ENCODE results near the gene ADGRB3. TPM values are rescaled to one million over a fixed set of nuclear protein-coding genes. Genes with fewer than 3 reads are reported as not detected.
"Not testable (repeated sequence)": the region's sequence is repeated elsewhere in the genome, so short reads cannot be mapped to it uniquely, and the experiment has no call there.

The ADGRB3 gene
- total and polyA plus RNA-seq, 7 donors, result 0.60 to 11.5 (median 9.7) TPM; not detected in 1

DNA sequence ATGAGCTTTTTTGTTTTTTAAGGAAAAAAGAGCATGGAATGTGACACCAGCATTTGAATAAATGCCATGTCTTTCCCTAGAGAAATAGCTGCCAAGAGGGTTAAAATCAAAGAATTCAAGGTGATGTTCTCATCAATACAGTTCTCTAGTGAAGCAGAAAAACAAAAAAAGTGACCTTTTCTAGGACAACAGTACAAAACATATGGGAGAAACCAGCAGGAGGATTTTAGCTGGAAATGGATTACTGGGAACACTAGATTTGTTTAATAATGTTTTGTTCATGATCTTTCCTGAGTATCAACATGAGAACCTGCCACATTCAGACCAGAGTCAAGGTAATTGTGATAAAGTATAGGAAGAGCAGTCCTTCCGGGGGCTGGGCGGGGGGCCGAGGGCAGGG is 789.5 kb downstream of the ADGRB3 start:
- Histone ChIP-seq H3K4me1 (peaks cover 0 to 11% (median 2%) of the 10 kb centered on the region in 4 donors), H3K27me3 (no peaks in the 10 kb centered on the region), H3K36me3 (no peaks in the 10 kb centered on the region), H3K27ac (no peak overlapping the region), H3K9me3 (no peaks in the 10 kb centered on the region), H3K4me3 (no peak overlapping the region)
- no peak for TF ChIP-seq POLR2A (IDR thresholded peaks at IDR 0.05)
- TF ChIP-seq POLR2AphosphoS5 (IDR thresholded peaks at IDR 0.05), result no peak
- TF ChIP-seq EP300 (IDR thresholded peaks at IDR 0.05), result no peak
- TF ChIP-seq, protein P1, sequence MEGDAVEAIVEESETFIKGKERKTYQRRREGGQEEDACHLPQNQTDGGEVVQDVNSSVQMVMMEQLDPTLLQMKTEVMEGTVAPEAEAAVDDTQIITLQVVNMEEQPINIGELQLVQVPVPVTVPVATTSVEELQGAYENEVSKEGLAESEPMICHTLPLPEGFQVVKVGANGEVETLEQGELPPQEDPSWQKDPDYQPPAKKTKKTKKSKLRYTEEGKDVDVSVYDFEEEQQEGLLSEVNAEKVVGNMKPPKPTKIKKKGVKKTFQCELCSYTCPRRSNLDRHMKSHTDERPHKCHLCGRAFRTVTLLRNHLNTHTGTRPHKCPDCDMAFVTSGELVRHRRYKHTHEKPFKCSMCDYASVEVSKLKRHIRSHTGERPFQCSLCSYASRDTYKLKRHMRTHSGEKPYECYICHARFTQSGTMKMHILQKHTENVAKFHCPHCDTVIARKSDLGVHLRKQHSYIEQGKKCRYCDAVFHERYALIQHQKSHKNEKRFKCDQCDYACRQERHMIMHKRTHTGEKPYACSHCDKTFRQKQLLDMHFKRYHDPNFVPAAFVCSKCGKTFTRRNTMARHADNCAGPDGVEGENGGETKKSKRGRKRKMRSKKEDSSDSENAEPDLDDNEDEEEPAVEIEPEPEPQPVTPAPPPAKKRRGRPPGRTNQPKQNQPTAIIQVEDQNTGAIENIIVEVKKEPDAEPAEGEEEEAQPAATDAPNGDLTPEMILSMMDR (IDR thresholded peaks at IDR 0.05), result no peak
- intact Hi-C loops (cut with DNase I), result no loop called here
- WGBS, 2 donors, result 54 to 55% methylated on average over 3 of the region's 3 CpGs
- no peak for DNase-seq

DNA sequence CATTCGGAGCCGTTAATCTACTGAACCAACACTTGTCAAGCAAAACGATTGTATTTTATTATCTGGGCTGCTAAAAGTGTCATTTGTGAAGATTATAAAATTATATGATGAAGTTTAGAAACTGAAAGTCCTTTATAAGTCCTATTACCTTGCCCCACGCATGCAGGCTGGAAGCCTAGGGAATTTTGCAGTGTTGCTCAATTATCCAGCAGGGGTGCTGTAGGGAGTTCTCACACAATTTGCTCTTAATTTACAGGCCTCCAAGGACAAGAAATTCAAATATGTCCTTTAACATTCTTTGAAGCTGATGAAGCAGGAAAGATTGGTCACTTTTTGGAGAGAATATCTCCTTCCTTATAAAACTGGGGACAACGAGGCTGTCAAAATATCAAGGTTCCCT is 792.8 kb downstream of the ADGRB3 start:
- TF ChIP-seq EP300 (IDR thresholded peaks at IDR 0.05) (no peak), POLR2A (IDR thresholded peaks at IDR 0.05) (no peak), POLR2AphosphoS5 (IDR thresholded peaks at IDR 0.05) (no peak)
- TF ChIP-seq, protein P1 (IDR thresholded peaks at IDR 0.05), result no peak
- no peak for DNase-seq
- Histone ChIP-seq H3K4me1 (peaks cover 0 to 7% (median under 1%) of the 10 kb centered on the region in 4 donors), H3K9me3 (no peaks in the 10 kb centered on the region), H3K27ac (no peak overlapping the region), H3K27me3 (no peaks in the 10 kb centered on the region), H3K36me3 (no peaks in the 10 kb centered on the region), H3K4me3 (no peak overlapping the region)
- 63 to 66% methylated on average over 5 of the region's 5 CpGs for WGBS, 2 donors
- intact Hi-C loops (cut with DNase I), result no loop called here

GRCh38 chr6:69432168-69432567 is 797.1 kb downstream of the ADGRB3 start:
- DNase-seq; H3K36me3 ChIP-seq; H3K4me1 ChIP-seq; H3K4me3 ChIP-seq; H3K27ac ChIP-seq; H3K27me3 ChIP-seq; intact Hi-C loops (cut with DNase I); H3K9me3 ChIP-seq: not testable (repeated sequence)
- WGBS, 2 donors, result 90 to 92% methylated on average over 19 of the region's 19 CpGs

- H3K36me3 ChIP-seq; H3K27ac ChIP-seq; intact Hi-C loops (cut with DNase I); H3K4me3 ChIP-seq; H3K9me3 ChIP-seq; DNase-seq; H3K27me3 ChIP-seq; H3K4me1 ChIP-seq: not testable (repeated sequence)
- WGBS, 2 donors, result 83 to 85% methylated on average over 22 of the region's 22 CpGs
These were observed 798.0 kb downstream of the ADGRB3 start for GRCh38 chr6:69433116-69433515.

DNA sequence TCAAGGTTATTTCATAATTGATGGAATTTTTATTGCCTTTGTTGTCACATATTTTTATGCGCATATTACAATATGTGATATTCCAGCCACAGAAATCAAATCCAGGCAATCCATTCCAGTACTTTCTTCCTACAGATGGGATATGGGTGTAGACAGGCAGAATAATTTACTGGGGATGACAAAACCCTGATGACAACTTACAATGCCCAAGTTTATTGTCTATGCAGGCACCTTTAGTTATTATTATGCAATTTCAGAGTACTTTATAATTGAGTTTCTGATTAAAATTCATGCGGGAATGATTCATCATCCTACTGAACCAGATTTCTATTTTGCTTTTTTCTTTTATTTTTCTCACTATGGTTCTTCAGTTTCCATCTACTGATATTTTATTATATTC is 803.0 kb downstream of the ADGRB3 start:
- Histone ChIP-seq H3K4me3 (no peak overlapping the region), H3K9me3 (no peaks in the 10 kb centered on the region), H3K4me1 (no peaks in the 10 kb centered on the region), H3K36me3 (no peaks in the 10 kb centered on the region), H3K27ac (no peak overlapping the region), H3K27me3 (no peaks in the 10 kb centered on the region)
- WGBS, 2 donors, result 89 to 92% methylated on average over 2 of the region's 2 CpGs
- no peak for DNase-seq
- TF ChIP-seq EP300 (IDR thresholded peaks at IDR 0.05) (no peak), POLR2AphosphoS5 (IDR thresholded peaks at IDR 0.05) (no peak), POLR2A (IDR thresholded peaks at IDR 0.05) (no peak)
- TF ChIP-seq, protein P1 (IDR thresholded peaks at IDR 0.05), result no peak
- intact Hi-C loops (cut with DNase I), result no loop called here

Small RNA genes within 50 kb of the gene (small RNA-seq; reads per million reads assigned to genes)
- gene AL606923.1, result 0 reads per million in 3 donors

Measured in sigmoid colon (tissue), 7 donors.